SK-MEL-5 (cell line): Measurements from ENCODE around the gene LORICRIN. TPM values are rescaled to one million over a fixed set of nuclear protein-coding genes. Genes with fewer than 3 reads are reported as not detected.
"Not testable (repeated sequence)": the region's sequence is repeated elsewhere in the genome, so short reads cannot be mapped to it uniquely, and the experiment has no call there.

Experiments used
- DNase-seq: peaks from one replicate; pipeline ENCODE4 v3.0.0-alpha.2; 2016; ENCODE audit warnings: low read depth, low spot score
- in situ Hi-C: cut with HindIII; loops from 2 replicates; pipeline ENCODE4 v1.10.0; 2016; ENCODE audit warnings: low sequenced_read_pairs, high pct_unique_total_duplicates, low pct_unique_long_range_greater_than_20kb
- polyA plus RNA-seq, 2 experiments: library from polyadenylated mRNA; depleted of rRNA; stranded (reverse); fragments of >200 nt; gene quantifications; 2 replicates each; pipeline ENCODE4 v1.2.3, GENCODE V29; 2015
- total RNA-seq: library from RNA; depleted of rRNA; stranded (reverse); fragments of >200 nt; shearing (Covaris generic); gene quantifications from 2 replicates; pipeline ENCODE4 v1.2.3, GENCODE V29; 2014; rRNA removed

Gene LORICRIN, protein sequence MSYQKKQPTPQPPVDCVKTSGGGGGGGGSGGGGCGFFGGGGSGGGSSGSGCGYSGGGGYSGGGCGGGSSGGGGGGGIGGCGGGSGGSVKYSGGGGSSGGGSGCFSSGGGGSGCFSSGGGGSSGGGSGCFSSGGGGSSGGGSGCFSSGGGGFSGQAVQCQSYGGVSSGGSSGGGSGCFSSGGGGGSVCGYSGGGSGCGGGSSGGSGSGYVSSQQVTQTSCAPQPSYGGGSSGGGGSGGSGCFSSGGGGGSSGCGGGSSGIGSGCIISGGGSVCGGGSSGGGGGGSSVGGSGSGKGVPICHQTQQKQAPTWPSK
- not detected in 2 replicates for total RNA-seq
- 0.08 TPM in 1 of 2 replicates, not detected in the other for polyA plus RNA-seq (2015; cell fraction: cytosol; rRNA removed)
- polyA plus RNA-seq (2015; cell fraction: nucleus; rRNA removed), result not detected in 2 replicates

DNA sequence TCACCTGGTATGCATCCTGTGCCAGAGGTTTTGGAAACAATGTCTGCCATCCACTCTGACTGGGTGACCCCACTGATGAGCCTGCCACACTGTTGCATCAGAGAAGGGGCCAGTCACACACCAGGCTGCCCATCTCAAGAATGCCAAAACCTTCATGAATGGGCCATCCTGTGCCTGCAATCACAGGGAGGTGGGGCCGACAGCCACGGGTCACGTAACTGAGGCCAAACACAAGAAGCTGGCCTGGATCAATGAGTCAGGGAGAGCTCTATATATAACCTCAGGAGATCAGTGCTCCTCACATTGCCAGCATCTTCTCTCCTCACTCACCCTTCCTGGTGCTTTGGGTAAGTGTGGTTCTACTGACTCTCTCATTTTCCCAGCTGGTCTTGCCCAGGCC is at the start of gene LORICRIN:
TSS of gene LORICRIN (plus strand) at position 301 of the 400 bp plus-strand sequence. CDS start 1,263 bp downstream, outside the sequence.
- in situ Hi-C loops, result loop anchor here (25.0 kb wide), 1 partner anchor 1997 kb away; the partner anchor contains the start of gene PSMD4
- no peak for DNase-seq

DNA sequence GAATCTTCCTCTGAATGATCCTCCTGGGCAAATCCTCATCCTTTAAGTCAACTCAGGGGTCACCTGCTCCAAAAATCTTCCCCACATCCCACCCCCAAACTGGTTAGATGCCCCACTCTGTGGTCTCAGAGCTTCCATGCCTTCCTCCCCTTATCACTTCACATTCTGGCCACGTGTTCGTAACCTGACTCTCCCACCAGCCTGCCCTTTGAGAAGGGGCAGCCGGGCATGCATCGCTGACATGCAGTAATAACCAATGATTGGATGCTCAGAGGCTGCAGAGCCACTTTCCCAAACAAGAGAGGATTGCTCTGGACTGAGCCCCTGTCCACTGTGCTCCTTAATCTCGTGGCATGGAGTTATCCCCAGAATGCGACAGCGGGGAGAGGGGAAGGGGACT is 49.3 kb upstream of the LORICRIN start:
- no peak for DNase-seq
- in situ Hi-C loops, result no loop called here

DNA sequence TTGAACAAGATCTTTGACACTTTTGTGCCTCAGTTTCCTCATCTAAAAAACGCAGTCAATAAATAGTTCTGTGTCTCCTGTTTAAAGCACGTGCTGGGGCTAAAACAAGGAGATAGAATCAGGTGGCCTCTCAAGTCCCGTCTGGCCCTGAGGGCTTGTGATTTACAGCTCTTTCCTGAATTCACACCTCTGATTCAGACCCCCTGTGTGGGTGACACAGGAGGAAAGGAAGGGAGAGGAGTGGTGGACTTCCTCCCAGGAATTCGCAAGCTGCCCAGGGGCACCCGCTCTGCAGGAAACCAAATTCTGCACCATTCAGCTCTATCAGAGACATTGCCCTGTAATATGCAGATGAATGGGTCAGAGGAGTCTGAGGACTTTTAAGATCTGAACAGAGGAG is 47.3 kb upstream of the LORICRIN start:
- no peak for DNase-seq
- in situ Hi-C loops, result no loop called here

DNA sequence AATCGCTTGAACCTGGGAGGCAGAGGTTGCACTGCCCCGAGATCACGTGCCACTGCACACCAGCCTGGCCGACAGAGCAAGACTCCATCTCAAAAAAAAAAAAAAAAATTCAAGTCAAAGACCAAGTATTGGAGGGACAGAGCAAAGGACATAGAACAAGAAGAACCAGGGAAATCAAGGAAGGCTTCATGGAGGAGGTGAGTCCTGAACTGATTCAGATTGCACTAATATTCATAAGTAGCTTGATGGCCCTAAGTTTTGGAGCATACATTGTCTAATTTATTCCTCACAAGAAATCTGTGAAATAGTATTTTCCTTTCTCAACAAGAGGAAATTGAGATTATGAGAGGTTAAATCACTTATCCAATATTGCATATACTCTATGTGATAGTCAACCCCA is 46.0 kb upstream of the LORICRIN start:
- no peak for DNase-seq
- in situ Hi-C loops, result no loop called here

- in situ Hi-C loops, result no loop called here
- DNase-seq, result no peak
Measured at GRCh38 chr1:153217212-153217611, 42.3 kb upstream of the LORICRIN start, which contains the start of gene PRR9. PRR9 (plus strand) TSS chr1:153217584; CDS start chr1:153218145, 561 bp downstream.

- in situ Hi-C loops, result no loop called here
- no peak for DNase-seq
Measured at GRCh38 chr1:153217744-153218416, 41.6 kb upstream of the LORICRIN start.

DNA sequence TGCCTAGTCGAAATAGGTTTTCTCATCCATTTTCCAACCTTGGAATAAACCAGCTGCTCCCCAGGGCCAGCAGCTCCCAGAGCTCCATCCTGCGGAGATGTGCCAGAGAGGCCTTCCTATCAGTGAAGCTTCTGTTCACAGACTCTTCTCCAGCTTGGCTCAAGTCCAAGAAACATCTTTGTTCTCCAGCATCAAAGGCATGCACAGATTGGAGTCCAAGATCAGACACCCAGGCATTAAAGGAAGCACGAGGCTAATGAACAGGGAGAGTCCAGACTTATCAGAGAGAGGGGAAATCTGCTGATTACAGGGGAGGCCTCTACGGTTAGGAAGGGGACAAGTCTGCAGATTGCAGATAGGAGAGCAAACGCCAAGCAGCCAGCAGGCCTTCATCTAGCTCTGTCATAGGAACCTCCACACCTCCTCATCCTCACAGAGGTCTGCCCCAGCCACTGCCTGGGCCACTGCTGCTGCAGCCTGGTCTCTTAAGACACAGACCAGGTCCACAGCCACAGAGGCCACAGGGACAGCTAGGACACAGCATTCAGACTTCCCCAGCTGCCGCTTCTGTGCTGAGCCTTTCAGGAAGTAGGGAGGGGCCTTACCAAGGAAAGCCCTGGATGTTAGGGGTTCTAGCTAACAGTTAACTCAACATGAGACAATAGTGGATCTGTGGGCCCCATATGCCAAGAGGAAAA is 38.7 kb upstream of the LORICRIN start:
- peak; percentile 76 for DNase-seq
- in situ Hi-C loops, result no loop called here

- in situ Hi-C loops, result not testable (repeated sequence)
Measured at GRCh38 chr1:153223040-153223891, 36.2 kb upstream of the LORICRIN start.

DNA sequence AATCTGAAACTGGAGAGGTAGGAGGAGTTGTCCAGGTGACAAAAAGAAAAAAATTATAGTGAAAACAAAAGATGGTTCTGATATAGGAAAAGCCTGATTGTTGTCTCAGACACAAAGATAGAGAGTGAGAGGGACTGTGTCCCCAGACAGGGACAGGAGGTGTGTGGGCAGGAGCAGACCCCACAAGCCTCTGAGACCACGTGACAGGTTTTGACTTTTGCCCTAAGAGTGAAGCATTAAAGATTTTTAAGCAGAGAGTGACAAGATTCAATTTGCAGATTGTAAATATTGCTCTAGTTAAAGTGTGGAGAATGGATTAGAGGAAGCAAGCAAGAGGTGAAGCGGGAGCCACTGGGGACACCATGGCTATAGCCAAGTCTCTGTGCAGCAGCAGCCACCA is 31.7 kb upstream of the LORICRIN start:
- in situ Hi-C loops, result no loop called here
- DNase-seq, result no peak

More at GRCh38 chr1:153223040-153223891, 36.2 kb upstream of the LORICRIN start:
- DNase-seq, result peak; percentile 83

GRCh38 chr1:153228491-153228890 is 31.0 kb upstream of the LORICRIN start:
- DNase-seq, result no peak
- in situ Hi-C loops, result no loop called here

DNA sequence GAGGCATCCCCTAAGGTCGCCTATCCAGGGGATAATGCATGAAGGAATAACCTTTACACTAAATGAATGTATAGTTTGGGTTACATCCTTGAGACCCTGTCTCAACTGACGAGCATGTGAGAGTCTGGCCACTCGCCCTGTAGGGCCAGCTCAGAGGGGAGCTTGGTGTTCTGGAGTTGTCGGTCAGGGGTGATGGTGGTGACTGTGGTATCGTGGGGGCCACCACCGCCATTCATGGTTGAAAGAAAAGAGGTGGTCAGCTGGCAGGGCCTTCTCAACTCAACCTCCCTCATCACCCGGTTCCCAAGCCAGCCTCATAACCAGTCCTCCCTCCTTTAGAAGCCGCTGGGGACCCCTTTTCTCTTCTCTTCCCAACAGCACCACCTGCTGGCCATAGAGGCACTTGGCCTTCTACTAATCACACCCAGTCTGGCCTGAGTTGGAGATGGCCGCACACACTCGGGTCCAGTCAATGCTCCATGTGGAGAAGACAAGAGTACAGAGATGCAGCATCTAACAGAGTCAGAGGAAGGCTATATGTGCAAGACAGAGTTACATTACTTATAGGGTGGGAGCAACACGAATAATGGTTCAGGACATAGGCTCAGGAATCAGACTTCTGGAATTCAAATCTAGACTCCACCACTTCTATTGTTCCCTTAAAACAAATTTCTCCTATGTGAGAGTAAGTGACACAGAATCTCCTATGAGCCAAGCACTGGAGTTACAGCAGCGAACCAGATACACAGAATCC is 30.2 kb upstream of the LORICRIN start:
- DNase-seq, result peak; percentile 65
- in situ Hi-C loops, result not testable (repeated sequence)

DNA sequence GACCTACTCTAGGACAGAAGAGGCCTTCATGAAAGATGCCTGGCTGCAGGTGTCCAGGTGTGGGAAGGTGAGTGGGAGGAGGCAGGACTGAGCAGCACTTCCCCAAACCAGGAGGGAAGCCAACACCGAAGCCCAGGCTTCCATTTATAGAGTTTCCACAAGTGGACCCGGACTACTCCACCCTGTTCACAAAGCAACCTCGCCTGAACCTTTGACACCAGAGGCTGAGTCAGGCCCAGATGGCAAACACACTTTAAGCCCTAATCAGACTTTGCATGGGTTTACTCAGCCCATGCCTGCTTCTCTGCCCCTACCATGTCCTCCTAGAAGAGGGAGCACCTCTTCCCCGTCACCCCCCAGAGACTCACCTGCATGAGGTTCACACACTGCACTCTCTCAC is 28.1 kb upstream of the LORICRIN start:
- in situ Hi-C loops, result no loop called here
- no peak for DNase-seq

- DNase-seq, result no peak
- in situ Hi-C loops, result no loop called here
Measured at GRCh38 chr1:153231785-153232184, 27.7 kb upstream of the LORICRIN start.

- in situ Hi-C loops, result no loop called here
- DNase-seq, result no peak
Measured at GRCh38 chr1:153232553-153232952, 26.9 kb upstream of the LORICRIN start.

DNA sequence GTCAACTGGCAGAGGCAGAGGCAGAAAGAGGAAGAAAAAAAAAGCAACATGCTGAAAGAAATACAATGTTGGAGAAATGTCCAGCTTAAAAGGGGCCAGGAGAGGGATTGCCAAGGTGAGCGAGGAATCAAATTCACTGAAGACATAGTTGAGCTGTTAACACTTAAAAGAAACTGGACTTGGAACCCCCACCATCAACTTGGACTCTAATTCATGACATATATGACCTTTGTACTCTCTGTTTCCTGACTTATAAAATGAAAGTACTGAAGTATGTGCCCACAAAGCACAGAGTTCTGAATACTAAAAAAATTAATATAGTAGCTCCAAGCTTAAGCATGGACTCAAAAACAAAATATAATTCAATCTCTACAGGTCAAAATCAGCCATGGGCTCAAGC is 26.0 kb upstream of the LORICRIN start:
- no peak for DNase-seq
- in situ Hi-C loops, result no loop called here

DNA sequence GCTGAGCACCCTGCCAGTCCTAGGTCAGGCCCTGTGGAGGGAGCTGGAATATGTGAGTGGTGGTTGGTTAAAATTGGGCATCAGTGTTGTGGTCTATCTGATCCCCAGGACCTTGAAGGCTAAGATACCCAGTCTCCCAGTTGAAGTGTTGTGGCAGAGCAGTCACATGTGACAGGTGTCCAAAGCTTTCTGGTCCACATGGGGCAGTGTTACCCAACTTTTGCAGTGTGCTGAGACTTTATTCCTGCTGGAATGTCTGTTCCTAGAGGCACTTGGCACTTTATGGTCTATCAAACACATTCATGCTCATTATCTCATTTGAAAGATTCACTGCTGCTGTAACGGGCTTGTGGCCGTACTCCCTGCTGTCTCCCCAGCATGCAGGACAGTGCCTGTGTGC is 21.0 kb upstream of the LORICRIN start:
- peak; percentile 44 for DNase-seq
- in situ Hi-C loops, result no loop called here

- DNase-seq, result no peak
- in situ Hi-C loops, result no loop called here
Measured at GRCh38 chr1:153242160-153242559, 17.3 kb upstream of the LORICRIN start.
